Midbrain (tissue), 1 donor: ENCODE data around the gene LMAN2L.

ENCODE experiments used
- DNase-seq: peaks from one replicate; lab custom pipeline; 2025; lab: John Stamatoyannopoulos, UW

LMAN2L gene

GRCh38 chr2:96760036-96760985 lies 20.4 kb upstream of the LMAN2L start, which contains the start of gene CNNM4:
TSS of gene CNNM4 (plus strand) at chr2:96760902. CDS start at chr2:96761000, 98 bp downstream.
- peak; percentile 93 for DNase-seq

DNA sequence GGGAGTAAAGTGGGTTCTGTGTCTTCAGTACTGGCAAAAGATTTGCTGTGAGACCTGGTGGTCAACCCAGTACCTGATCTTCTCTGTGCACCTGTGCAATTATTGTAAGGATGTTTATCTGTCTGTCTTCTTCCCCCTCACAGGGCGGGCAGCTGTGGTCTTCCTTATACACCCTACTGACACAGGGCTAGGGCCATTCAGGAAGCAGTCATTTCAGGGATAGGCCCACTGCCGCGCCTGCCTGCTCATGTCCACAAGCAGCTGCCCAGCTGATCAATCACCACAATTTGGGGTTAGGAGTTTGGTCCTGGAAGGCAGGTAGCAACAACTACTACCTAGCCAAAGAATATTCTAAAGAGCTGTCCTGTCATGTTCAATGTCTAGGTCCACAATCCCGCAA lies 19.7 kb upstream of the LMAN2L start:
- DNase-seq: no peak

GRCh38 chr2:96758987-96759386 lies 19.1 kb upstream of the LMAN2L start:
- DNase-seq: no peak

GRCh38 chr2:96757477-96757860 lies 17.6 kb upstream of the LMAN2L start:
- no peak for DNase-seq

GRCh38 chr2:96756788-96757476 lies 17.1 kb upstream of the LMAN2L start:
- no peak for DNase-seq

GRCh38 chr2:96754317-96754716 lies 14.5 kb upstream of the LMAN2L start:
- no peak for DNase-seq

DNA sequence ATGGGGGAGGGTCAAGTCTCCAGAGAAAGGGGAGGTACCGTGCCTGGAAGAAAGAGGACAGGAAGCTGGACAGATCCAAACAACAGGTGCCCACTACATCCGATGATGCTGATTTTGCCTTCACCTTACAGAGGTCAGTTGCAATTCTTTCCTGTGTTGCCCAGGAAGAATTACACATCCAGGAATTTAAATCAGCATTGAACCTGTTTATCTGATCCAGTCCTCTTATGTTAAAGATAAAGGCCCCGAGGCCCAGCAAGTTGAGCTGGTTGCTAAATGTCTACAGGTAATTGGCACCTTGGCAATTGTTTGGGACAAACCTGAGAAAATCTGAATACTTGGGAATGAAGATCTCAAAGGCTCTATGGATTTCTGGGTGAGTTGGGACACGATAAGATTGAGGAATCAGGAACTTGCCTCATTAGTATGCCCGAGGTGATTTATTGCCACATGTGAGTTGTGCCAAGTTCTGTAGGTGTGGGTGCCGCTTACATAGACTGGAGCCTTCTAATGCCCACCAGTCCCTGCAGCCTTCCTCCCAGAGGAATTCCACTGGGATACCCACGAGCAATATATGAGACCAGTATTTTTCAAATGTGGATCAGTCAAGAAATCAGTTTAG lies 13.9 kb upstream of the LMAN2L start:
- DNase-seq: no peak

DNA sequence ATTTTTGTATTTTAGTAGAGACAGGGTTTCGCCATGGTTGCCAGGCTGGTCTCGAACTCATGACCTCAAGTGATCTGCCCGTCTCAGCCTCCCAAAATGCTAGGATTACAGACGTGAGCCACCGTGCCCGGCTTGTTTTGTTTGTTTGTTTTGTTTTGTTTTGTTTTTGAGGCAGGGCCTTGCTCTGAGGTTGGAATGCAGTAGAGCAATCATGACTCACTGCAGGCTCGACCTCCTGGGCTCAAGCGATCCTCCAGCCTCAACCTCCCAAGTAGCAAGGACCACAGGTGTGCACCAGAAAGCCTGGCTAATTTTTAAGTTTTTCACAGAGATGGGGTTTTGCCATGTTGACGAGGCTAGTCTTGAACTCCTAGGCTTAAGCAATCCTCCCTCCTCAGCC lies 11.9 kb upstream of the LMAN2L start:
- DNase-seq: no peak

- no peak for DNase-seq
These were observed 7.3 kb upstream of the LMAN2L start for GRCh38 chr2:96747061-96747617.

GRCh38 chr2:96739076-96739632 lies 710 bp downstream of the LMAN2L start:
- no peak for DNase-seq

GRCh38 chr2:96737831-96738230 lies 2.0 kb downstream of the LMAN2L start:
- no peak for DNase-seq

DNA sequence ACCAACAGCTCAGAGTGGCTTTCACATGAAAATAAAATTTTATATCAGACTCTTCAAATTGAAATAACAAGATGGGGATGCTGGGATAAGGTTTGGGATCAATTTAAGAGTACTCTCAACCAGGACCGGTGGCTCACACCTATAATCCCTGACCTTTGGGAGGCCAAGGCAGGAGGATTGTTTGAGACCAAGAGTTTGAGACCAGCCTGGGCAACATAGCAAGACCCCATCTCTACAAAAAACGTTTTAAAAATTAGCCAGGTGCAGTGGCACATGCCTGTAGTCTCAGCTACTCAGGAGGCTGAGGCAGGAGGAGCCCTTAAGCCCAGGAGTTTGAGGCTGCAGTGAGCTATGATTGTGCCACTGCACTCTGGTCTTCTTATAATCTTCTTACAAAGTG lies 2.6 kb downstream of the LMAN2L start:
- no peak for DNase-seq

- no peak for DNase-seq
These were observed 4.8 kb downstream of the LMAN2L start for GRCh38 chr2:96734880-96735583.

GRCh38 chr2:96733931-96734330 lies 5.9 kb downstream of the LMAN2L start:
- no peak for DNase-seq

- DNase-seq: no peak
These were observed 9.7 kb downstream of the LMAN2L start for GRCh38 chr2:96730212-96730611.

DNA sequence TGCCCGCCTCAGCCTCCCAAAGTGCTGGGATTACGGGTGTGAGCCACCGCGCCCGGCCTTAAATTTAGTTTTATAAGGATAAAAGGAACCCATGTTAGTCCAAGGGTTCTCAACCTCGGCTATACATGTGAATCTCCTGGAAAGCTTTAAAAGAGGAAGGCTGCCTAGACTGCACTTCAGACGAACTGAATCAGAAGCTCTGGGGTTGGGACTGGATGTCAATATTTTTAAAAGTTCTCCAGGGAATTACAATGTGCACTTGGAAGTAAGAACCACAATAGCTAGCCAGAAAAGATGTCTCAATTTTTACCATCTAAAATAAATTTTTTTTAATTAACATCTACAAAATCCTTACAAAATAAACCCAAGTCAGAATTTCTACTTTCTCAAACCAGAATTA lies 10.1 kb downstream of the LMAN2L start:
- DNase-seq: no peak

DNA sequence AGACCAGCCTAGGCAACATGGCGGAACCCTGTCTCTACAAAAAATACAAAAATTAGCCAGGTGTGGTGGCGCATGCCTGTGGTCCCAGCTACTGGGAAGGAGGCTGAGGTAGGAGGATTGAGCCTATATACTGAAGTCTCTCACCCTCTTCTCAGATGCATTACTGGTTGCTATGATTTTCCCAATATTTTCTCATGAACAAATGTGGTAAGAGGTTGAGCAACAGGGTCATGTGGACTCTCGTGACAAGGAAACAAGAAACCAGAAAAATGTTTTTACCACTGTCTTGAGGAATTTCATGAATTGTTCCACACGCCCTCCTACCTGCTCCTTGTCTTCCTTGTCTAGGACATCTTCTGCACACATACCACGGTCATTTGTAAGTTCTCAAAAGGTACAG lies 12.4 kb downstream of the LMAN2L start:
- DNase-seq: no peak

- no peak for DNase-seq
These were observed 13.7 kb downstream of the LMAN2L start for GRCh38 chr2:96726131-96726530.

DNA sequence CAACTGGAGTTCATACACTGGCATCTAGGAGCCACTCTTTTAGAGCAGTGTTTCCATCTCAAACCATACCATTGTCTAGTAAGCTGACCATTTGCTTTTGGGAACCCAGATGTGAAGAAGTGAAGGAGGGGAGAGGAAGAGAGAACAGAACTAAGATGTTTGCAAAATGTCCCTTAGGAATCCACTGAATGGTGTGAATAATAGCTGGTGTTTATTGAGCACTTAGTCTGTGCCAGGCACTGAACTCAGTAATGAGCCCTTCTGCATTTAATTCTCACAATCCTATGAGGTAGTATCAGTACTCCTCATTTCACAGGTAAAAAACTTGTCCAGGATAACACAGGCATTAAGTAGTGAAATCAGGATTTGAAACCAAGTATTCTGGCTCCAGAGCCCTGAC lies 23.5 kb downstream of the LMAN2L start:
- no peak for DNase-seq

DNA sequence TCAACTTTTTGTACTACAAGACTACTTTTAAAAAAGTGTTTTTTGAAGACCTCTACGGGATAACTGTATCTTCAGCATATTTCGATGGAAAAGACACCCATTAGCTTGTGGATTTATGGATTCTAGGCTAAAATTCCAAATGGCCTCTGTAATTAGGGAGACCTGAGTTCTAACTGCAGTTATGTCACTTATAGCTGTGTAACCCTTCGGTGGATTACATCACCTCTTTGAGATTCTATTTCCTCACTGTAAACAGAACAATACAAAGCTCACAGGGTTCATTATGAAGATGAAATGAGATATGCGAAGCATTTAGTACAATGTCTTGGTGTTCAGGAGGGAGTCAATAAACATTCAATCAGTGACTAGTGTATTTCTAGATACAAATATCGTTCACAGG lies 24.2 kb downstream of the LMAN2L start:
- DNase-seq: no peak

GRCh38 chr2:96710985-96711384 lies 28.9 kb downstream of the LMAN2L start:
- no peak for DNase-seq
